ENCODE results near the gene ZNF117. TPM values are rescaled to one million over a fixed set of nuclear protein-coding genes. Genes with fewer than 3 reads are reported as not detected.
"Not testable (repeated sequence)": the region's sequence is repeated elsewhere in the genome, so short reads cannot be mapped to it uniquely, and the experiment has no call there.

Gene ZNF117
- total and polyA plus RNA-seq, 2 of the 8 experiments (the other 6 are each of a cell fraction or from before 2014, with no cell fraction given): 2.9 to 13.0 TPM

DNA sequence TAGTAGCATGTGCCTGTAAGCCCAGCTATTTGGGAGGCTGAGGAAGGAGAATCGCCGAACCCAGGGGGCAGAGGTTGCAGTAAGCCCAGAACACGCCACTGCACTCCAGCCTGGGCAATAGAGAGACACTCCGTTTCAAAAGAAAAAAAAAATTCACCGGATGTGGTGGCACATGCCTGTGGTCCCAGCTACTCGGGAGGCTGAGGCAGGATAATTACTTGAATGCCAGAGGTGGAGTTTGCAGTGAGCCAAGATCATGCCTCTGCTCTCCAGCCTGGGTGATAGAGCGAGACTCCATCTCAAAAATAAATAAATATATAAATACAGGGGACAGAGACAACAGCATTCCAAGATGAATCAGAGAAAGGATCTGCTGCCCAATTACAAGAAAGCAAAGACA, 19.0 kb upstream of the ZNF117 start:
- WGBS, 2 experiments (ENCODE audit: extremely low coverage in 1 of 2, insufficient coverage in 1 of 2, insufficient read length in 1 of 2, insufficient replicate concordance in 2 of 2, low coverage in 1 of 2, low lambda C conversion rate in 2 of 2, missing lambda C conversion rate in 1 of 2): 74% methylated on average over 7 of the region's 7 CpGs; no CpG with 5 or more reads in 1 of the 2 experiments
- POLR2A ChIA-PET (ENCODE audit: partially characterized antibody); H3K18ac ChIP-seq (ENCODE audit: extremely low read depth, low read length): not testable (repeated sequence)

DNA sequence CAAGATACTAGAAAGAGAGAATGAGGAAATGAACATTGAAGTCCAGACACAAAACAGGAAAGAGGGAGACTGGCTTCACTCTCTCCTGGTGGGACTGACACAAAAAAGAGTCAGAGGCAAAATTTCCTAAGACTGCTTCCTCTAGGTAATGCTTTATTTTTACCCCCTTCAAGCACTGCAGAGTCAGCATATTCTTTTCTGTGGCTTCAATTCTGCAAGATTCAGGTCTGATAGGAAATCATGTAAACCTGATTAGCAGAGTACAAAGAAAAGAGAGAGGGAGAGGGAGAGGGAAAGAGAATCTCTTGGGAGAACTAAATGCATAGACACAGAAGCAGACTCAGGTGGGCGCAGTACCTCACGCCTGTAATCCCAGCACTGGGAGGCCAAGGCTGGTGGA, 18.6 kb upstream of the ZNF117 start:
- FAIRE-seq; H2BK5ac ChIP-seq (ENCODE audit: low read depth, low read length); H3K4me2 ChIP-seq (ENCODE audit: insufficient read depth in 1 of 2, low read depth in 2 of 2, low read length in 2 of 2); CTCF ChIA-PET (ENCODE audit: partially characterized antibody); DNase-seq (ENCODE audit: low read depth in 1 of 2, low spot score in 2 of 2); H3K4ac ChIP-seq (replicated peaks; ENCODE audit: insufficient read length, low read depth, low read length); H3K9ac ChIP-seq (replicated peaks in 1 of 4; ENCODE audit: extremely low read depth in 1 of 4, low read depth in 3 of 4, low read length in 3 of 4); H3K9me3 ChIP-seq (ENCODE audit: insufficient read depth in 2 of 2, low read depth in 1 of 2, low read length in 1 of 2); H3K27ac ChIP-seq (ENCODE audit: low read depth, low read length); H3K23me2 ChIP-seq (ENCODE audit: low read depth, low read length); H4K20me1 ChIP-seq (replicated peaks in 1 of 2; ENCODE audit: control insufficient read depth in 1 of 2, insufficient read depth in 2 of 2, low read length in 2 of 2); H4K5ac ChIP-seq (ENCODE audit: insufficient read length, low read depth, low read length); H2AFZ ChIP-seq (ENCODE audit: low read length); H3K36me3 ChIP-seq (ENCODE audit: control insufficient read depth in 2 of 4, insufficient read depth in 4 of 4, low read length in 3 of 4); H3K79me1 ChIP-seq (ENCODE audit: low read depth, low read length); H2BK120ac ChIP-seq (replicated peaks; ENCODE audit: low read depth, low read length); POLR2A ChIA-PET (ENCODE audit: partially characterized antibody); H3K56ac ChIP-seq (replicated peaks; ENCODE audit: insufficient read length, low read depth, low read length); H3K27me3 ChIP-seq (replicated peaks in 1 of 4; ENCODE audit: control insufficient read depth in 3 of 4, extremely low read depth in 1 of 4, insufficient read depth in 3 of 4, low read length in 3 of 4); H2BK15ac ChIP-seq (ENCODE audit: low read length); H2BK20ac ChIP-seq (ENCODE audit: low read length); H4K91ac ChIP-seq (replicated peaks; ENCODE audit: insufficient read length, low read length); H4K8ac ChIP-seq (ENCODE audit: extremely low read depth, insufficient read depth, low read length); H2BK12ac ChIP-seq (ENCODE audit: low read depth, low read length); H3K14ac ChIP-seq (ENCODE audit: insufficient read length); H3K4me3 ChIP-seq (ENCODE audit: extremely low read depth in 1 of 4, insufficient read depth in 2 of 4, low read depth in 3 of 4, low read length in 4 of 4); H2AK5ac ChIP-seq (ENCODE audit: low read depth, low read length); H3K18ac ChIP-seq (ENCODE audit: extremely low read depth, low read length); H3K23ac ChIP-seq (ENCODE audit: insufficient read length); H3K4me1 ChIP-seq (replicated peaks in 1 of 4; ENCODE audit: control insufficient read depth in 3 of 4, insufficient read depth in 4 of 4, low read length in 3 of 4): not testable (repeated sequence)
- WGBS, 2 experiments (ENCODE audit: extremely low coverage in 1 of 2, insufficient coverage in 1 of 2, insufficient read length in 1 of 2, insufficient replicate concordance in 2 of 2, low coverage in 1 of 2, low lambda C conversion rate in 2 of 2, missing lambda C conversion rate in 1 of 2): 83% methylated on average over 2 of the region's 2 CpGs; no CpG with 5 or more reads in 1 of the 2 experiments
- H3K79me2 ChIP-seq (ENCODE audit: control insufficient read depth in 1 of 2, insufficient read depth in 2 of 2, low read length in 2 of 2): peaks cover 0 to 17% of the 10 kb centered on the region in 2 experiments; a peak in 2 of 4 replicates

More for the DNA sequence above, 19.0 kb upstream of the ZNF117 start:
- not testable (repeated sequence) for H3K14ac ChIP-seq (ENCODE audit: insufficient read length); H3K36me3 ChIP-seq (ENCODE audit: control insufficient read depth in 2 of 4, insufficient read depth in 4 of 4, low read length in 3 of 4); H3K27me3 ChIP-seq (replicated peaks in 1 of 4; ENCODE audit: control insufficient read depth in 3 of 4, extremely low read depth in 1 of 4, insufficient read depth in 3 of 4, low read length in 3 of 4); H2AK5ac ChIP-seq (ENCODE audit: low read depth, low read length); H3K23me2 ChIP-seq (ENCODE audit: low read depth, low read length); H4K20me1 ChIP-seq (replicated peaks in 1 of 2; ENCODE audit: control insufficient read depth in 1 of 2, insufficient read depth in 2 of 2, low read length in 2 of 2); H4K8ac ChIP-seq (ENCODE audit: extremely low read depth, insufficient read depth, low read length); H4K5ac ChIP-seq (ENCODE audit: insufficient read length, low read depth, low read length); H2AFZ ChIP-seq (ENCODE audit: low read length); H3K9me3 ChIP-seq (ENCODE audit: insufficient read depth in 2 of 2, low read depth in 1 of 2, low read length in 1 of 2); H2BK120ac ChIP-seq (replicated peaks; ENCODE audit: low read depth, low read length); DNase-seq (ENCODE audit: low read depth in 1 of 2, low spot score in 2 of 2); H3K9ac ChIP-seq (replicated peaks in 1 of 4; ENCODE audit: extremely low read depth in 1 of 4, low read depth in 3 of 4, low read length in 3 of 4); H2BK15ac ChIP-seq (ENCODE audit: low read length); H2BK20ac ChIP-seq (ENCODE audit: low read length); H4K91ac ChIP-seq (replicated peaks; ENCODE audit: insufficient read length, low read length); H3K4me1 ChIP-seq (replicated peaks in 1 of 4; ENCODE audit: control insufficient read depth in 3 of 4, insufficient read depth in 4 of 4, low read length in 3 of 4); H3K4ac ChIP-seq (replicated peaks; ENCODE audit: insufficient read length, low read depth, low read length); H3K4me2 ChIP-seq (ENCODE audit: insufficient read depth in 1 of 2, low read depth in 2 of 2, low read length in 2 of 2); H3K4me3 ChIP-seq (ENCODE audit: extremely low read depth in 1 of 4, insufficient read depth in 2 of 4, low read depth in 3 of 4, low read length in 4 of 4); FAIRE-seq; H3K23ac ChIP-seq (ENCODE audit: insufficient read length); H2BK12ac ChIP-seq (ENCODE audit: low read depth, low read length); H3K79me1 ChIP-seq (ENCODE audit: low read depth, low read length); H3K56ac ChIP-seq (replicated peaks; ENCODE audit: insufficient read length, low read depth, low read length); H3K27ac ChIP-seq (ENCODE audit: low read depth, low read length); H2BK5ac ChIP-seq (ENCODE audit: low read depth, low read length)
- CTCF ChIA-PET (ENCODE audit: partially characterized antibody): interaction anchor here (0.6 kb wide), 1 partner anchor 15 kb away, joined by 3 read pairs; no protein-coding TSS in a partner anchor
- peaks cover 0 to 12% of the 10 kb centered on the region in 2 experiments; a peak in 2 of 4 replicates for H3K79me2 ChIP-seq (ENCODE audit: control insufficient read depth in 1 of 2, insufficient read depth in 2 of 2, low read length in 2 of 2)
